Erythroblast (primary cell): ENCODE data around the gene IFNE.

Experiments used
- GATA1 ChIP-seq: IDR thresholded peaks from 2 replicates; pipeline ENCODE4 v1.6.1; 2011; ENCODE audit warnings: low read depth, mild to moderate bottlenecking, control low read depth, low read length, moderate library complexity
- POLR2A ChIP-seq: IDR thresholded peaks from 2 replicates; pipeline ENCODE4 v1.6.1; 2011; ENCODE audit warnings: mild to moderate bottlenecking, low read length

GRCh38 chr9:21481470-21482056 is 550 bp downstream of the IFNE start:
- no peak for TF ChIP-seq POLR2A
- no peak for TF ChIP-seq GATA1
